HG02610 (cell line): ENCODE data around the gene RTN1.

Experiments used
- ATAC-seq: cut with Tn5 transposase; IDR thresholded peaks from one replicate; pipeline ENCODE4 v1.9.1; 2021; ENCODE audit warnings: mild to moderate bottlenecking, moderate library complexity; ENCODE audit not compliant: unreplicated experiment

RTN1 gene

GRCh38 chr14:59852350-59852749 lies 18.2 kb downstream of the RTN1 start:
- ATAC-seq = no peak

DNA sequence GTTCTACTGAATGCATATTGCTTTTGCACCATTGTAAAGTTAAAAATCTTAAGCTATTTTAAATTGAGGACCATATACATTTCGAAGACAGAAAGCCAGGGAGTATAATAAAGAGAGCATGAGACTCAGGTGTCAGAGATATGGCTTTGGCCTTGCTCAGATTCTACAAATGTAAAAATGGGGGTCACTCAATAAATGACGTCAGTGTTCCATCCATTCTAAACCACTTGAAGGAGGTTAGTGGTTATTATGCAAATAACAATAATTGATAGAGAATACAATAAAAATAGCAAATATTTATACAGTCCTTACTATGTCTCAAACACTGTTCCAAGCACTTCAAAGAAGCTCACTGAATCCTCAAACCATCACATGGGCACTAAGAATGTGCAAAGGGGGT lies 20.1 kb downstream of the RTN1 start:
- ATAC-seq = no peak

DNA sequence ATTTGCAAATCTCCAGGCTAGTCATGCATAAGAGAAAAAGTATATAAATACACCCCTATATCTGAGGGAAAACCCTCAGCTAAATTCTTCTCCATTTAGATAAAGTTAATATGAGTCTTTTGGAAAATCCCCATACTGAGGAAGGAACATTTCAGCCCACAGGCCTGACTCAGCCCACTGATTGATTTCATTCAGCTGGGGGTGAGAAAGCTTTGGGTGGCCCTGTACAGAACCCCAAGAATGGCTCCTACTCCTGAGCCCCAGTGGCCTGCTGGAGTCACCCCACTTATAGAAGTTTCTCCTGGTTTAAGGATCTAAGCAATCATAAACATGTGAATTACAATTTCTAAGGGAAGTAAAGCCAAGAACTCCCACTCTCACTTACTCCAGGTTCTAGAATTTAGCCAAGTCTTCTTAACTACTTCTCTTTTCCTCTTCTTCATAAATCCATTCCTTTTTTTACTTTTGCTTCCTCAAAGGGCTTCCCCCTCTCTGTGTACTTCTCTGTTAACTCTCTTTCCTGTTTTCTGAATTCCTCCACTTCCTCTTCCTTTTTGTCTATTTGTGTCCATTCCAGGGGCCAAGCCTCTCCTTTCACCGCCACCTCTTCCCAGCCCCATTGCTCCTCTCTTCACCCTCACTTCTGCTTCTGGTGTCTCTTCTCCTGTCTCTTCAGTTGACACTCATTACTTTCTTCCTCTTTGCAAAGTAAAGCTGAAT lies 21.0 kb downstream of the RTN1 start:
- peak; percentile 88 for ATAC-seq

- no peak for ATAC-seq
Observed at GRCh38 chr14:59848671-59849070, 21.9 kb downstream of the RTN1 start.

DNA sequence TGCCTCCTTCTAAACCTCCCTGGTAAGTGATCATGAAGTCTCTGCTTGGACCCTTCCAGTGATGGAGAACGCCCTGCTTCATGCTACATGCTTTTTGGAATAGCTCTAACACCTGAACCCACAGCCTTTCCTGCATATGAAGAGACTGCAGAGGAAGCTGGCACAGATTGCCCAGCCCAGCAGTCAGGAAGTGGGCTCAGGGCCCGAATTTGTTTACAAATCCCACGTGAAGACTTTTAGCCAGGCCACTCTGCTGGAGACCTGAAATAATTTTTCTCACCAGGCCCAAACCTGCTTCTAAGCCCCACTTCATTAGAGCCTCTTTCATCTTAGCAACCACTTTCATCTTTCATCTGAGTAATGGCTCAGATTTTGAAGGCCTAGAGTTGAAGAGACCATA lies 22.9 kb downstream of the RTN1 start:
- ATAC-seq = no peak

- no peak for ATAC-seq
Observed at GRCh38 chr14:59846595-59846994, 24.0 kb downstream of the RTN1 start.

- ATAC-seq = no peak
Observed at GRCh38 chr14:59845245-59845644, 25.3 kb downstream of the RTN1 start.

DNA sequence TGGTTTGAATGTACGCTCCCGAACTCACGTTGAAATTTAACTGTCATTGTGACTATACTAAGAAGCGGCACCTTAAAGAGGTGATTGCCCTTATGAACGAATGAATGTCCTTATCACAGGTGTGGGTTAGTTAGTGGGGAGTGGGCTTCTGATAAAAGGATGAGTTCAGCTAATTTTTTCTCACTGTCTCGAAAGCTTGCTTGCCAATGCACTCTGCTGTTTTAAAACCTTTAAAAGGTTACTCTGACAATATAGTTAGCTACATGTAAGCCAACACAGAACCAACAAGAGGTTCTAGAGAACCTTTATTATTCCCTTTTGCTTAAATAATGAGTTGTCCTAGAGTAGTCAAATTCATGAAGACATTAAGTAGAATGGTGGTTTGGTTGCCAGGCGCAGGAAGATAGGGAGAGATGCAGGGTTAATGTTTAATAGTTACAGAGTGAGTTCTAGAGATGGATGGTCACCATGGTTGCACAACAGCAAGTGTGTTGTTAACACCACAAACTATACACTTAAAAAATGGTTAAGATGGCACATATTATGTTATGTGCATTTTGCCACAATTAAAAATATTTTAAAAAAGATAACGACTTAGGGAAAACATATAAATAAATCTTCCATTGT lies 26.3 kb downstream of the RTN1 start:
- ATAC-seq = no peak

- ATAC-seq = no peak
Observed at GRCh38 chr14:59836116-59836515, 34.5 kb downstream of the RTN1 start.

DNA sequence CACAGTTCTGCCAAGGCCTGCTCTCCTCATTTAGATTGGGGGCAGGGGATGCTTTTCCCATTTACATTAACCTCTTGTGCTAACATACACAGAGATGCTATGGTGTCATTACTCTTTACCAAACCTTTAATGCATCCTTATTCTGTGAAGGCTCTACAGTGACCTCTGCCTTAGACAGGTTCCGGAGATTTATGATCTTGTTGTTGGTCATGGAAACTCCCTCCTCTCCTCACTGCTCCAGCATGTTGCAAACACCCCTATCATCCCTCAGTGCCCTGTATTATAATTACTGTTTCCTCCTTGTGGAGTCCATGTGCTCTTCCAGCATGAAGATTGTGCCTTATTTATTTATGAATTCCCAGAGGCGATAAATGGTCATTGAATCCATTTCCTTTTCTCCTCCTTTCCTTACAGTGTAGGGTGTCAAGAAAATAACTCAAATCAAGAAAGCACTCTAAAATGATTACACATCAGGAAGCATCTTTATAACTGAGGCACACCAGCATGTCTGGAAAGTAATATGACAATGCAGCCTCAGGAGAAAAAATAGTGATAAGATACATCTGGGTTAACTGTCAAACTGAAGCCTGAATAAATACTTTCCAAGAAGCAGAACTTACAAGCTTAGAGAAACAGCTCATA lies 37.8 kb downstream of the RTN1 start:
- ATAC-seq = no peak

- no peak for ATAC-seq
Observed at GRCh38 chr14:59831121-59831730, 39.4 kb downstream of the RTN1 start.

GRCh38 chr14:59830338-59830734 lies 40.2 kb downstream of the RTN1 start:
- no peak for ATAC-seq

DNA sequence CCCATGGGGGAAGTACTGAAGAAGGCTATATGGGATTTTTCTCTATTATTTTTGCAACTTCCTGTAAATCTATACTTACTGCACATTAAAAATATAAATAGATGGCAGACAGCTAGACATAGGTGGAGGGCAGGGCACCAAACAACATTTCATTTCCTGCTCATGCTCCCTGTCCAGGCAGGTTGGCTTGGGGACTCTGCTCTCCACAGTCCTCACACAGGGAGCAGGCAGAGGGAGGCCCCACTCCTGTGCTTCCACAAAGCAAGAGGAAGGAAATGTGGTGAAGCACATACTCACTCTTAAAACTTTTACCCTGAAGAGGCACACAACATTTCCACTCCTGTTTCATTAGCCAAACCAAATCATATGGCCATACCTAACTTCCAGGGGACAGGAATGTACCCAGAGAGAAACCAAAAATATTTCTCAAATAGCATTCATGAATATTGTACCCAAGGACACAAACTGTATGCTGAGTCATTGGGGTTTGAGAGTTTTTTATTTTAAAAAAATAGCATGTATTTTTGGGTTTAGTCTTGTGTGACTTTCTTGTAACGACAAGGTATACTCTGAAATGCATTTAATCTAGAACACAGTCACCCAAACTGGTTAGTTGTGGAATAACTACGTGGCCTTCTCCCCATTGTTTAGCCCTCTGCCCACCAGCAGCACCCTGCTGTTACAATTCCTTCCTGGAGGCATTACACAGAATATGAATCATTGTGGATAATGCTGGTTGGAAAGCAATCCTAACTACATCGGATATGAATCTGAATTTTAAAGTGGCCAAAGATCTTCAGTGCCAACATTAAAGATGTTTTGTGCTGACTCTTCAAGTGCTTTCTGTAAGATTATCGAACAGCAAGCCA lies 40.9 kb downstream of the RTN1 start:
- ATAC-seq = no peak

GRCh38 chr14:59828276-59828675 lies 42.3 kb downstream of the RTN1 start:
- no peak for ATAC-seq

- no peak for ATAC-seq
Observed at GRCh38 chr14:59827401-59827800, 43.2 kb downstream of the RTN1 start.

DNA sequence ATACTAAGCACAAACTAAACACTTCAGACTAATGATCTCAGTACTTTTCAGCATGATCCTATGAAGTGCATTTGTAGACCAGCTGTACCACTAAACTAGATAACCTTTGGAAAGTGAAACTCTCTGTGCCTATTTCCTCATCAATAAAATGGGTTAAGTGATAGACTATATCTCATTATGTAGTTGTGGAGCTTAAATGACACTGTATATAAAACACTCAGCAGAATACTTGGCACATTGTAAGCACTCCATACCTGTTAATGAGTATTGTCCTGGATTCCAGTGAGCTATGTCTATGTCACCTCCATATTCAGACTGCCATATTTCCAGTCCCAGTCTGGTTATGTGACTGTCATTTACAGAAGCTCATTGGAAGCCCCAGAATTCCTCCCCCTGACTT lies 44.4 kb downstream of the RTN1 start:
- ATAC-seq = no peak

DNA sequence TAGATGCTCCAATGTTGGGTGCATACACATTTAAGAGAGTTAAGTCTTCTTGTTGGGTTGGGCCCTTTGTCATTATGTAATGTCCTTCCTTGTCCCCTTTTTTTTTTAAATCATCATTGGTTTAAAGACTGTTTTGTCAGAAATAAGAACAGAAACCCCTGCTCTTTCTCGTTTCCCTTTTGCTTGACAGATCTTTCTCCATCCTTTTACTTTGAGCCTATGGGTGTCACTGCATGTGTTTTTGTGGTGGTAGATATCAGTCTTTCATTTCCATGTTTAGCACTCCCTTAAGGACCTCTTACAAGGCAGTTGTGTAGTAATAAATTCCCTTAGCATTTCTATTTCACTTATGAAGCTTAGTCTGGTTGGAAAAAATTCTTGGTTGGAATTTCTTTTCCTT lies 47.4 kb downstream of the RTN1 start:
- ATAC-seq = no peak

DNA sequence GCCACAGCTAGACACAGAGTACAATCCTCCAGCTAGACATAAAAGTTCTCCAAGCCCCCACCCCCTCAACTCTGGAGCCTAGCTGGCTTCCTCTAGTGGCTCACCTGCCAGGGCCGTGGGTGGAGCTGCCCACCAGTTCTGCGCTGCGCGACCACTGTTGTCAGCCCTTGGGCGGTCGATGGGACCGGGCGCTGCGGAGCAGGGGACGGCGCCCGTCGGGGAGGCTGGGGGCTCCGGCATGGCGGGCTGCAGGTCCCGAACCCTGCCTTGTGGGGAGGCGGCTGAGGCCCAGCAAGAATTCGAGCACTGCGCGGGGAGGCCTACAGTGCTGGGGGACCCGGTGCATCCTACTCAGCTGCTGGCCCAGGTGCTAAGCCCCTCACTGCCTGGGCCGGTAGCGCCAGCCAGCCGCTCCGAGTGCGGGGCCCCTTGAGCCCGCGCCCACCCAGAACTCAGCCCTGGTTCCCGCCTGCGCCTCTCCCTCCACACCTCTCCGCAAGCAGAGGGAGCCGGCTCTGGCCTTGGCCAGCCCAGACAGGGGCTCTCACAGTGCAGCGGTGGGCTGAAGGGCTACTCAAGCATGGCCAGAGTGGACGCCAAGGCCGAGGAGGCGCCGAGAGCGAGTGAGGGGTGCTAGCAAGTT lies 51.0 kb downstream of the RTN1 start:
- no peak for ATAC-seq

GRCh38 chr14:59816941-59817340 lies 53.6 kb downstream of the RTN1 start:
- ATAC-seq = no peak

DNA sequence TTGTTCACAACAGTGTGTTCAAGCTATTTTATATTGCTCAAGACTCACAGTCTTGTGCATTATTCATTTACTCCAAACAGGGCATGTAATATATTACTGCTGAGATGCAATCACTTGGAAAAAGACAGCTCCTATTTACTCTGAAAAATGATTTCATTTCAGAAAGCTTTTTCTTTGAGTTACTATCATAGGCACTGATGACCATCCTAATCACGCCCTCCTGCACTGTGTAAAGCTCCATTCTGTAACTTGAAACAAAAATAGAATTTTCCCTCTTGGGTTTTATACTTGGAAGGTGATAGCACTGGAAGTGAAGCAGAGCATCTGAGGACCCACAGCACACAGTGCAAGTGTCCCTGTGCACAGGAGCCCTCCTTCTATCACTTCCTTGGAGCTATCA lies 55.6 kb downstream of the RTN1 start:
- ATAC-seq = no peak
